Trophoblast cell (in vitro differentiated cells and primary cell): ENCODE data around the gene DENND1C.

Experiments
- DNase-seq, 2 donors: peaks; one replicate each; pipeline ENCODE4 v3.0.0-alpha.2; 2016
- H2AFZ ChIP-seq: 2 replicates; pipeline ENCODE4 v1.6.1; 2013; ENCODE audit warnings: low read length, moderate library complexity, mild to moderate bottlenecking; ENCODE audit not compliant: insufficient read depth, poor library complexity
- H2AK5ac ChIP-seq: 2 replicates; pipeline ENCODE4 v1.6.1; 2013; ENCODE audit warnings: mild to moderate bottlenecking, low read length
- H2BK120ac ChIP-seq: 2 replicates; pipeline ENCODE4 v1.6.1; 2013; ENCODE audit warnings: low read length, mild to moderate bottlenecking, moderate library complexity; ENCODE audit not compliant: insufficient read depth, poor library complexity
- H2BK12ac ChIP-seq: 2 replicates; pipeline ENCODE4 v1.6.1; 2013; ENCODE audit warnings: mild to moderate bottlenecking, low read length, moderate library complexity
- H2BK5ac ChIP-seq: 2 replicates; pipeline ENCODE4 v1.6.1; 2013; ENCODE audit warnings: low read length, low read depth, moderate library complexity, mild to moderate bottlenecking; ENCODE audit not compliant: poor library complexity
- H3K14ac ChIP-seq: 2 replicates; pipeline ENCODE4 v1.6.1; 2013; ENCODE audit warnings: mild to moderate bottlenecking, low read length
- H3K18ac ChIP-seq: 2 replicates; pipeline ENCODE4 v1.6.1; 2013; ENCODE audit warnings: mild to moderate bottlenecking, low read length
- H3K23ac ChIP-seq: 2 replicates; pipeline ENCODE4 v1.6.1; 2013; ENCODE audit warnings: low read length
- H3K27ac ChIP-seq: 2 replicates; pipeline ENCODE4 v1.5.1; 2013; ENCODE audit warnings: low read depth, mild to moderate bottlenecking, inconsistent platforms, low read length, moderate library complexity
- H3K27me3 ChIP-seq: 2 replicates; pipeline ENCODE4 v1.6.1; 2013; ENCODE audit warnings: inconsistent platforms, mild to moderate bottlenecking, low read length, moderate library complexity; ENCODE audit not compliant: insufficient read depth
- H3K36me3 ChIP-seq, 2 experiments: 1 replicate in 1 of 2; 2 replicates in 1 of 2; pipeline ENCODE4 v1.6.1; 2013; ENCODE audit warnings: low read length in 2 of 2, mild to moderate bottlenecking in 2 of 2, moderate library complexity in 1 of 2; ENCODE audit not compliant: insufficient read depth in 2 of 2, control insufficient read depth in 1 of 2
- H3K4ac ChIP-seq: 2 replicates; pipeline ENCODE4 v1.6.1; 2013; ENCODE audit warnings: low read depth, mild to moderate bottlenecking, low read length, moderate library complexity
- H3K4me1 ChIP-seq, 2 experiments: 1 replicate in 1 of 2; 2 replicates in 1 of 2; pipeline ENCODE4 v1.6.1; 2013; ENCODE audit warnings: low read length in 2 of 2, mild to moderate bottlenecking in 2 of 2, moderate library complexity in 1 of 2; ENCODE audit not compliant: insufficient read depth in 2 of 2, control insufficient read depth in 1 of 2
- H3K4me2 ChIP-seq: 2 replicates; pipeline ENCODE4 v1.6.1; 2013; ENCODE audit warnings: inconsistent platforms, mild to moderate bottlenecking, low read length, moderate library complexity
- H3K4me3 ChIP-seq: 2 replicates; pipeline ENCODE4 v1.5.1; 2013; ENCODE audit warnings: mild to moderate bottlenecking, low read depth, low read length, inconsistent platforms
- H3K79me1 ChIP-seq: one replicate; pipeline ENCODE4 v1.6.1; 2013; ENCODE audit warnings: low read length
- H3K79me2 ChIP-seq: 2 replicates; pipeline ENCODE4 v1.6.1; 2013; ENCODE audit warnings: low read length, mild to moderate bottlenecking; ENCODE audit not compliant: control insufficient read depth, insufficient read depth, poor library complexity
- H3K9ac ChIP-seq: 2 replicates; pipeline ENCODE4 v1.6.1; 2013; ENCODE audit warnings: mild to moderate bottlenecking, low read length
- H3K9me3 ChIP-seq: 2 replicates; pipeline ENCODE4 v1.6.1; 2013; ENCODE audit warnings: low read depth, mild to moderate bottlenecking, control low read depth, inconsistent platforms, low read length; ENCODE audit not compliant: insufficient read depth
- H4K12ac ChIP-seq: 2 replicates; pipeline ENCODE4 v1.6.1; 2013; ENCODE audit warnings: low read depth, mild to moderate bottlenecking, low read length, moderate library complexity
- H4K8ac ChIP-seq: 2 replicates; pipeline ENCODE4 v1.6.1; 2013; ENCODE audit warnings: low read depth, mild to moderate bottlenecking, low read length, moderate library complexity
- H4K91ac ChIP-seq: one replicate; pipeline ENCODE4 v1.6.1; 2013; ENCODE audit warnings: low read depth, mild to moderate bottlenecking, low read length, moderate library complexity
- WGBS: extraction: QIAGEN DNeasy Blood & Tissue Kit; methylation state at CpG from one replicate; pipeline ENCODE4 v1.1.7; 2013; ENCODE audit warnings: missing lambda C conversion rate; ENCODE audit not compliant: insufficient read length, insufficient coverage; ENCODE audit errors: extremely low coverage; 5-methylcytosine and 5-hydroxymethylcytosine counted together

The DENND1C gene

GRCh38 chr19:6458695-6459261 is 22.8 kb downstream of the DENND1C start:
- peaks cover 2% of the 10 kb centered on the region for H3K79me1 ChIP-seq
- H3K27me3 ChIP-seq, result no peaks in the 10 kb centered on the region
- no peak overlapping the region for H2BK12ac ChIP-seq
- no peak overlapping the region for H3K4ac ChIP-seq
- DNase-seq, result peak in 1 of 2 donors; percentile 9
- H3K9ac ChIP-seq, result peak overlapping the region; percentile 48
- H3K14ac ChIP-seq, result peak overlapping the region; percentile 24
- H3K4me2 ChIP-seq, result peak overlapping the region; percentile 92
- H4K91ac ChIP-seq, result no peak overlapping the region
- peak overlapping the region; percentile 5 for H3K18ac ChIP-seq
- peak overlapping the region; percentile 48 for H4K12ac ChIP-seq
- H3K23ac ChIP-seq, result no peak overlapping the region
- peaks cover 3% of the 10 kb centered on the region for H3K79me2 ChIP-seq
- no peak overlapping the region for H2BK5ac ChIP-seq
- H3K4me3 ChIP-seq, result peak overlapping the region; percentile 74
- peak overlapping the region; percentile 0 for H2AK5ac ChIP-seq
- no CpG with 5 or more reads among the region's 16 CpGs for WGBS
- H3K36me3 ChIP-seq, result peaks cover 12 to 13% of the 10 kb centered on the region in 2 experiments
- H2BK120ac ChIP-seq, result no peak overlapping the region
- peaks cover 8% of the 10 kb centered on the region for H3K9me3 ChIP-seq
- H3K4me1 ChIP-seq, result peaks cover 8 to 9% of the 10 kb centered on the region in 2 experiments
- H4K8ac ChIP-seq, result no peak overlapping the region
- peak overlapping the region; percentile 68 for H2AFZ ChIP-seq
- H3K27ac ChIP-seq, result no peak overlapping the region

- H3K9ac ChIP-seq, result no peak overlapping the region
Observed at GRCh38 chr19:6457958-6458694, 23.5 kb downstream of the DENND1C start.

GRCh38 chr19:6455924-6456323 is 25.7 kb downstream of the DENND1C start:
- no peak overlapping the region for H3K18ac ChIP-seq
- no peak overlapping the region for H4K8ac ChIP-seq
- H3K27me3 ChIP-seq, result no peaks in the 10 kb centered on the region
- no peak overlapping the region for H4K12ac ChIP-seq
- peaks cover 2% of the 10 kb centered on the region for H3K79me1 ChIP-seq
- no peak for DNase-seq
- no peak overlapping the region for H3K9ac ChIP-seq
- peaks cover 15% of the 10 kb centered on the region in 2 experiments for H3K36me3 ChIP-seq
- H3K4me3 ChIP-seq, result peak overlapping the region; percentile 20
- H2AK5ac ChIP-seq, result no peak overlapping the region
- H3K4me1 ChIP-seq, result peaks cover 7 to 9% of the 10 kb centered on the region in 2 experiments
- H3K23ac ChIP-seq, result no peak overlapping the region
- H3K9me3 ChIP-seq, result peaks cover 9% of the 10 kb centered on the region
- peaks cover 3% of the 10 kb centered on the region for H3K79me2 ChIP-seq
- no peak overlapping the region for H2AFZ ChIP-seq
- no peak overlapping the region for H3K27ac ChIP-seq
- no peak overlapping the region for H2BK5ac ChIP-seq
- no peak overlapping the region for H3K14ac ChIP-seq
- H3K4me2 ChIP-seq, result no peak overlapping the region
- WGBS, result no CpG with 5 or more reads among the region's 15 CpGs
- no peak overlapping the region for H3K4ac ChIP-seq
- no peak overlapping the region for H2BK120ac ChIP-seq
- no peak overlapping the region for H4K91ac ChIP-seq
- no peak overlapping the region for H2BK12ac ChIP-seq

More at GRCh38 chr19:6457958-6458694, 23.5 kb downstream of the DENND1C start:
- Histone ChIP-seq H3K79me2 (peaks cover 3% of the 10 kb centered on the region), H3K36me3 (peaks cover 13 to 15% of the 10 kb centered on the region in 2 experiments), H3K27ac (no peak overlapping the region), H2AK5ac (no peak overlapping the region), H2BK120ac (no peak overlapping the region), H3K4ac (no peak overlapping the region), H3K4me3 (no peak overlapping the region), H3K14ac (no peak overlapping the region), H2AFZ (no peak overlapping the region), H3K23ac (no peak overlapping the region), H3K27me3 (no peaks in the 10 kb centered on the region), H2BK5ac (no peak overlapping the region), H3K9me3 (peaks cover 9% of the 10 kb centered on the region), H3K79me1 (peaks cover 2% of the 10 kb centered on the region), H4K91ac (no peak overlapping the region), H4K12ac (no peak overlapping the region), H2BK12ac (no peak overlapping the region), H3K4me2 (no peak overlapping the region), H4K8ac (no peak overlapping the region), H3K4me1 (peaks cover 7 to 9% of the 10 kb centered on the region in 2 experiments), H3K18ac (no peak overlapping the region)
- DNase-seq, result no peak
- WGBS, result no CpG with 5 or more reads among the region's 17 CpGs

- peaks cover 15% of the 10 kb centered on the region in 2 experiments for H3K36me3 ChIP-seq
- H3K9ac ChIP-seq, result no peak overlapping the region
- no peak overlapping the region for H3K4me2 ChIP-seq
- no peaks in the 10 kb centered on the region for H3K79me1 ChIP-seq
- H3K14ac ChIP-seq, result no peak overlapping the region
- WGBS, result no CpG with 5 or more reads among the region's 11 CpGs
- peaks cover 9% of the 10 kb centered on the region for H3K9me3 ChIP-seq
- H2AK5ac ChIP-seq, result no peak overlapping the region
- H4K12ac ChIP-seq, result no peak overlapping the region
- no peak for DNase-seq
- H3K23ac ChIP-seq, result no peak overlapping the region
- no peak overlapping the region for H2BK120ac ChIP-seq
- no peaks in the 10 kb centered on the region for H3K27me3 ChIP-seq
- peaks cover under 1% of the 10 kb centered on the region for H3K79me2 ChIP-seq
- no peak overlapping the region for H2BK12ac ChIP-seq
- no peak overlapping the region for H3K18ac ChIP-seq
- H3K4me3 ChIP-seq, result no peak overlapping the region
- H3K4ac ChIP-seq, result no peak overlapping the region
- no peak overlapping the region for H4K8ac ChIP-seq
- H2BK5ac ChIP-seq, result no peak overlapping the region
- H2AFZ ChIP-seq, result no peak overlapping the region
- peaks cover 3 to 5% of the 10 kb centered on the region in 2 experiments for H3K4me1 ChIP-seq
- H4K91ac ChIP-seq, result no peak overlapping the region
- H3K27ac ChIP-seq, result no peak overlapping the region
Observed at GRCh38 chr19:6453951-6454565, 27.5 kb downstream of the DENND1C start.
